Mammary epithelial cell (primary cell): ENCODE measurements around the gene PRICKLE2.

ENCODE experiments used
- CTCF ChIP-seq, 2 donors: IDR thresholded peaks in 1 of 2; conservative IDR thresholded peaks in 1 of 2; 2 replicates each; pipeline ENCODE4 v1.5.1; 2011 to 2012; ENCODE audit warnings: inconsistent platforms in 2 of 2, low read length in 2 of 2, mild to moderate bottlenecking in 2 of 2, control low read depth in 1 of 2, low read depth in 1 of 2; ENCODE audit not compliant: insufficient read depth in 1 of 2; ENCODE audit errors: extremely low read depth in 1 of 2
- EZH2 ChIP-seq: IDR thresholded peaks from 2 replicates; pipeline ENCODE4 v1.6.1; 2012; ENCODE audit warnings: low read length, inconsistent platforms, borderline replicate concordance

GRCh38 chr3:64114651-64115050 is 110.6 kb downstream of the PRICKLE2 start:
- TF ChIP-seq CTCF (conservative IDR thresholded peaks at IDR 0.05 in 1 of 2, IDR thresholded peaks at IDR 0.05 in 1 of 2; ENCODE audit: extremely low read depth in 1 of 2, insufficient read depth in 1 of 2, low read depth in 1 of 2, low read length in 2 of 2) (no peak), EZH2 (no peak)
